GM19351 (cell line): Measurements from ENCODE around the gene OR6S1.
A peak's percentile ranks its signal among the peaks of the same experiment; 100 is the strongest.
"Not testable (repeated sequence)": the region's sequence is repeated elsewhere in the genome, so short reads cannot be mapped to it uniquely, and the experiment has no call there.

Experiments
- ATAC-seq: cut with Tn5 transposase; IDR thresholded peaks from one replicate; pipeline ENCODE4 v1.9.1; 2021; ENCODE audit warnings: mild to moderate bottlenecking, moderate library complexity; ENCODE audit not compliant: unreplicated experiment

Gene OR6S1

DNA sequence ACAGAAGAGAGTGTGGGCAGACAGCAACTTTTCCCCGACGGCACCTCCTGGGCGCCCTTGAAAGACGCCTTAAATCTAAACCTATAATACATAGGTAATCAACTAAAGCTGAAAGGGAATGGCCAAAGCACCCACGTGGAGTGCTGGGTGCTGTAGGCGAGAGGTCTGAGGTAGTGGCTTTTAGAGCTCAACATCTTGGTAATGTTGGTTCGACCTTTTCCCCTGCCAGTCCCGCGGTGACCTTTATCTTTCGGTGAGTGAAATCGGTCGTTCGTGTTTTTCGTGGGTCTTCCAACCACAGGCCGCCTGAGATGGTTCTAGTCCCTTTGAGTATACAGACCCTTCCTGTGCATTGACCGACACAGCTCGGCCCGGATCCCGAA lies 9.1 kb downstream of the OR6S1 start:
- ATAC-seq: peak; percentile 21

GRCh38 chr14:20631880-20632389 lies 9.6 kb downstream of the OR6S1 start:
- no peak for ATAC-seq

DNA sequence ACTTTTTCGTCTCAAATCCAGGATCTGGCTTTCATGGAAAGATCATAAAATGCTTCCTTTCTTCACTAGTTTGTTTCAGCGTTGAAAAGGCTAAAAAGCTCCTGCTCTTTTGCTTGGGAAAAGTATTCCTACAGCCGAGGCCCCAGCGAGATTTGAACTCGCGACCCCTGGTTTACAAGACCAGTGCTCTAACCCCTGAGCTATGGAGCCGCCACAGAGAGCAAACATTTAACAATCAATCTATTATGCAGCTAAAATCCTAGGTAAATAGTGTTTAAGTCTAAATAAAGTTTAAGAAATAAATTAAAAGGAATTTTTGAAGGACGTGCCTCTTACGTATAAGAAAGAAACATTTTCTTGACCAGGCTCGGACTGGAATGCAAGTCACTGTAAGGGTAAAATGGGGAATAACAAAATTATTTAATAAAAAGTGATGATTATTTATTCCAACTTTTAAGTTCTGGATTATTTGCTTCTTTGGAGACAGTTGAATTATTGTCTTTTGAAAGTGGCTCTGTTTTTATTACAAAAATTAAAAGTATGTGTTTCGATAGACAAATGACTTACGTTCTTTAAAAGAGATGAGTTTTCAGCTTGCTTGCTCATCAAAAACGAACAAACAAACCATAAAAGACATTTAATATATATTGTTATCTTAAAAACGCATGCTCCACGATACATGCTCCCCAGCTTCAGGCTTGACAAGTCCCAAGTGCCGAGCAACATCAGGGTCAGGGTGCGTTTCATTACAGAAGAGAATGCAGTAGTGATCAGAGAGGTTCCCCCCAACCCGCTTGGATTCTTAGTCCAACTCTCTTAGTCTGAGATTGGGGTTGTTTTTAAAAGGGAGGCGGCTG lies 10.2 kb downstream of the OR6S1 start:
- peak; percentile 21 for ATAC-seq

DNA sequence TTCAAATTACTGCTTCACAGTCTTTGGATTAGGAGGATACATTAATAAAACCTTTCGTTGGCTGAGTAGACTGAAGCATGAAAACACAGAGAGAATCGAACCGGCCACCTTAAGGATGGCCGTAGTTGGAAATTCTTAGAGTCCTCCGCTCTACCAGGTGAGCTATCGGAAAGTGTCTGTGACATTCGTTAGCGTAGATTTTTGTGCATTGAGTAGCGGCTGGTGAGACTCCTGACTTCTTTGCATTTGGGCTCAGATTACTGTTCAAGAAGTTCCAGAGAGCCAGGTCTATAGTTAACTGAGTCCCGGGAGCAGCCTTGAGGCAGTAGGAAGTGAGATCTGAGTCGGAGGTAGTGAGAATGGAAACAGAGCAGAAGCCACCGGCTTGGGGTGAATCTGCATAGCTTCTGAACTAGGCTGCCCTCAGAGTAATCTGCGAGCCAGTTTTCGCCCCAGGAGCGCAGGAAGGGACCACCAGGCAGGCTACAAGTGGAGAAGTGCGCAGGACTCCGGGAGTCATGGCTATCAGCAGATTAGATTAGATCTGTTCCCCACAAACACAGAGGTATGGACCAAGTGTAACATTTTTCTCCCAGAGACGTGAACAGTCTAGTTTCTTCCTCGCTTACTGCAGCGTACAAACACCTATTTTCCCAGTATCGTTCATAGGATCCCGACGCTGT lies 11.0 kb downstream of the OR6S1 start:
- peak; percentile 28 for ATAC-seq

GRCh38 chr14:20628063-20628854 lies 13.2 kb downstream of the OR6S1 start:
- ATAC-seq: no peak

GRCh38 chr14:20627346-20628027 lies 14.0 kb downstream of the OR6S1 start:
- ATAC-seq: no peak

DNA sequence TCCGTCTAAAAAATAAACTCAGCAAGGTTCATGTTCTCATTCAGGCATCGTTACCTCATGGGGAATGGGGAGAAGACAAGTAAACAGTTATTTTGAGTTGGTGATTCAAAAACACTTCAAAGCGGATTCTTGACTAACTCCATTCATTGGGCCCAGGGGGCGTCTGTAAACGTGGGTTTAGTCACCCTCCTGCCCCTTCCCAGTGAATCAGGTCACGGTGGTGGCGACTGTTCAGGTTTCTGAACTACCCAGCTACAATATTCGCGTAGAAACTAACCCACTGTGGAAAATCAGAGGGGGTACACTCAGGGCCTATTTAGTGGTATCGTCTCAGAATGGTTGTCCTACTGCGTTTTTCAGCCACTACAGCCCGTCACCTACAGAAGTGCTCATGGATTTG lies 15.2 kb downstream of the OR6S1 start:
- no peak for ATAC-seq

GRCh38 chr14:20624495-20625070 lies 16.9 kb downstream of the OR6S1 start:
- peak; percentile 43 for ATAC-seq

GRCh38 chr14:20623798-20624197 lies 17.7 kb downstream of the OR6S1 start:
- no peak for ATAC-seq

DNA sequence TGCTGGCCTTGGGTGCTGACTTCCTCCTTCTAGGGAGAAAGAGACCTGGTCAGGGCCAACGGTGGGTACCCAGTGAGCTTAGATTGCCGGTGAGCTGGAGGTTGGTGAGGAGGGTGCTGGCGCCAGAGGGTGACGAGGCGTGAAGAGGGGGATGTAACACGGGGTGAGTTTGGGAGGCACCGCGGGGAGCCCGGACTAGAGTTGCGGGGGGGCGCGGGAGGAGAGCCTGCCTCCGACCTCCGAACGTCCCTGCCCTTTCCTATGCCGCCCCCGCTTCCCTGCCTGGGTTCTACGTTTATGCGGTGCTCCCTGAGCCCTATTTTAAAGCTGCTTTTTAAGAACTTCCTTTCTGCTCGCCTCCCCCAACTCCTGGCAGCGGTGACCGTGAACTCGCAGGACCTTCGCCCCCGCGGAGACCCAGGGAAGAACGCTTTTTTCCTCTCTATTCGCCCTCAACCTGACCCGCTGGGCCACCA lies 18.6 kb downstream of the OR6S1 start:
- ATAC-seq: no peak

GRCh38 chr14:20620798-20621478 lies 20.6 kb downstream of the OR6S1 start:
- no peak for ATAC-seq

DNA sequence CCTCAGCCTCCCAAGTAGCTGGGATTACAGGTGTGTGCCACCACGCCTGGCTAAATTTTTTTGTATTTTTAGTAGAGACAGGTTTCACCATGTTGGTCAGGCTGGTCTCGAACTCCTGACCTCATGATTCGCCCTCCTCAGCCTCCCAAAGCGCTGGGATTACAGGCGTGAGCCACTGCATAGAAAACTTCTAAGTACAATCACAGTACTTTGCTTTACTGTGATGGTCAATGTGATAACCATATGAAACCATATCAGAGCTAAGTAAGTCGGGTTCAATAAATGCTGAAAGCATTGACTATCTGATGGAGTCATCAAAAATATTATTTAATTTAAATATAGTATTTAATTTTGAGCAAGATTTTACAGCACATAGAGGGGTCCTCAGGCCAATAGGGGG lies 21.8 kb downstream of the OR6S1 start:
- ATAC-seq: not testable (repeated sequence)

DNA sequence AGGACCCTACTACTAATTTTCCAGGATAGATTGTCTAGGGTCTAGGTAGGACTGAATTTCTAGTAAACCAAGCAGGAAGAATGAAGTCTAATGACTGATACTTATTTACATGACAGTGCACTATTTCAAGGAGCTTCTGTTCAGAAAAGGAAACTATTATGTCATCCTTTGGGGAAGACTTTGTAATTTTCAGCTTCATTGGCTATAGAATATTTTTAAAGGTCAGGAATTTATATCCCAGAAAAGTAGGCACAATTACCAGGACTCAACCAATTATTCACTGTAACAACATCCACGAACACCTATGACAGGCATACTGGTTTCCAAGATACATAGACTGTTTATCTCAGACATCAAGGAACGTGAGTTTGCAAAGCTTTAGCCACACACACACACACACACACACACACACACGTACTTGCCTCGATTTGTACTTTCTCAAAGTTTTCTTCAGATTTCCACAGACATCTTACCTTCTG lies 23.2 kb downstream of the OR6S1 start:
- ATAC-seq: no peak

DNA sequence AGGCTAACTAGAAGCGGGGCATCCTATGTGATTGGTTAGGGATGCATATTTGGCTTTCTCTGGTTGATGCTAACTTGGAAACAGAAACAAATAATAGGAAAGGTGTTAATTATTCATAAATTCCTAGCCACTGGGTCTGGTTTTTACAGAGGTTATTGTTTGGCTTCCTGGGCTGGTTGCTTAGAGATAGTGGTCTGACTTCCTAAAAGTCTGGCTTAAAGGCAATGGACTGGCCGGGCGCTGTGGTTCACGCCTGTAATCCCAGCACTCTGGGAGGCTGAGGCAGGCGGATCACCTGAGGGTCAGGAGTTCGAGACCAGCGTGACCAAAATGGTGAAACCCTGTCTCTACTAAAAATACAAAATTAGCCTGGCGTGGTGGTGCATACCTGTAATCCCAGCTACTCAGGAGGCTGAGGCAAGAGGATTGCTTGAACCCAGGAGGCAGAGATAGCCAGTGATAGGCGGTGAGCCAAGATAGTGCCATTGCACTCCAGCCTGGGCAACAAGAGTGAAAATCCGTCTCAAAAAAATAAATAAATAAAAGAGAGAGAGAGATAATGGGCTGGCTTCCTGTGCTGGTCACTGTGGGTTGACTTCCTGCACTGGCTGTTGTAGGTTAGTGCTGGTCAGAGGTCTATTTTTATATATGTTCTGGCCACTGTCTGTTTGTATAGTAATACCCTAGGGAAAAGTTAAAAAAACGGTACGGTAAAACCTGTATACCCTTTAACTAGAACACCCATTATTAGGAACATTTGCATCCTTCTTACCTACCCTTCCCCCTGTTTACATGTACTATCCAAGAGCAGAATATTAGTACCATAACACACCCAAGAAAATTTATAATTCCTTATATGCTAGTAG lies 24.1 kb downstream of the OR6S1 start:
- no peak for ATAC-seq

DNA sequence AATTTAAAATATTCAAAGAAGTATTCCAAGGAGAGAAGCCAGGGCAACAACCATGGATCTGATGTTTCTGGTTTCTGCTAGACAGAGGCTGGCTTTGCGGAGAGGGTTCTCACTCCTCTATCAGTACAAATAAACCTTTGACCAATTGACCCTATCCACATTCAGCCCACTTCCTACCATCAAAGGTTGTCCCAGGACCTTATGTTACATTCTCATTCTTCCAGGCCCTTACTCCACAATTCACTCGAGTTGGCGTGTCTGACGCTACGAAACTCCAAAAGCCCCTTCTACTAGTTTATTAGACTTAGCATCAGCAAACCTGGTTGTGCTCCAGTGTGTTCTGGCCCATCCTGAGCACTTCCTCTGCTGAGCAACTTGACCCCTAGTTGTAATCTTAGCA lies 25.5 kb downstream of the OR6S1 start:
- no peak for ATAC-seq

DNA sequence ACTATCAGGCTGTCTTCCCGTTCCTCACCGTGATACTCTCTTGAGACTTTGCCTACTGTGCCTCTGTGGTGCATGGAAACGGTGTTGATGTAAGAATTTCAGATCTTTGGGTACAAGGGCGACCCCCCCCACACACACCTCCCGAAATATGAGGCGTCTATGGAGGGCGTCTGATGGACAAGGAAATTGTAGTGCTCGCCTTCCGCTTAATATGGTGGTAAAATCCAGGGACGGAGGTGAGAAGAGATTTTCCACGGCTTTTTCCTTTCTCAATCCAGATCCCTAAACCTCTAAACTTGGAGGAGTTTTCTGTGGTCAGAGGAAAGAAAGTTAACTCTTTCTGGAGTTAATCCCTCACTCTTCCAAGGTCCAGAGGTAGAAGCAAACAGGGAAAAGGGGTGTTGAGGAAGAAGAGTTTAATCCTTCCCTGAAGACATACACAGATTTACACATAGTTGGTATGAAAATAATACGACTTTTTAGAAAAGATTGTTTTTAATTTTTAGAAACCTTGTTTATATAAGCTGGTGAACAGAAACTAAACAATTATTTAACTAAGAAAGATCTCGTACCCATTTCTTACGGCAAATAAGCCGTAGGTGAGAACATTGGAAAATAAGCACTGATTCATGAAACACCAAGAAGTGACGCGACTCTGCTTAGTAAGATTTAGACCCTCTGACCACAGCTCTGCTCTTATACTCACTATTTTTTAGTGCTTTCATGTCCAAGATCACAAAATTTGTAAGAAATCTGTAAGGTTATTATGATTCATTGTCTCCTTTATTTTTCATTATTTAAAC lies 27.3 kb downstream of the OR6S1 start:
- ATAC-seq: no peak

DNA sequence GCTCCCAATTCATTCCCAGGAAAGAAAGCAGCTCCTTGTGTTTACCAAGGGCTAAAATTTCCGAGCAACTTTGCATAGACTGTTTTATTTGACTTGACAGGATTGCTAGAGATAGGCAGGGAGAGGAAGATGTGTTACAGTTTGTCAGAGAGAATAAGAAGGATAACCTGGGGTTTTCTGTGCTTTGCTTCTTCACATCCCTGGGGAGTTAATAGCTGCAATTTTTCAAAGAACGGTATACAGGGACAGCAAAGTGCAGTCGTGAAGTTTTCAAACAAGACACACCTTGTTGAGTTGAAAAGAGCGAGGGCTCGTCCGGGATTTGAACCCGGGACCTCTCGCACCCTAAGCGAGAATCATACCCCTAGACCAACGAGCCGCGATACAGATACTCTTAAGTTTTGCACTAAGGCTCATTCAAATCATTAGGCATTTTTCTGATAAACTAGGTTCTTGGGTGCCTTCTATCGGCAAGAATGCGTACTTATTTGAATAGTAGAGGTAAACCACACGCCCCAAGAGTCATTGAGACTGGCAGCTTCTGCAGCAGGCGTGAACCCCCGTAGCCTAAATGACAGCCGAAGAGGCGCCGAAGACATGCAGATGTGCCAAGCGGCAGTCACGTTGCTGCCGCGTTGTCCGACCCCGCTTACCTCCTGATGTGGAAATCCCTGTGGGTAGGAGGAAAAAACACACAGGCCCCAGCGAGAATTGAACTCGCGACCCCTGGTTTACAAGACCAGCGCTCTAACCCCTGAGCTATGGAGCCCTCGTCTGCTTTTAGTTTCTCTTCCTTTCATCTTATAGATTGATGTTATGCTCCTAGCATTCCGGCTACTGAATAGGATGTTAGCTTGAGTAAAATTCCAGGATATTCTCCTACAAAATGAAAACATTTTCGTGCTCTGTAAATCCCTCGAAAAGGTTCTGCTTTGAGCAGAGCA lies 28.1 kb downstream of the OR6S1 start:
- peak; percentile 68 for ATAC-seq
